Tibial nerve (tissue), 4 donors: Measurements from ENCODE around the gene ST8SIA3.

Source experiments
- EP300 ChIP-seq, 2 donors: sonication (generic); formaldehyde crosslinking; IDR thresholded peaks; one replicate each; pipeline ENCODE4 v1.6.1; 2017; ENCODE audit warnings: antibody characterized with exemption in 2 of 2, mild to moderate bottlenecking in 1 of 2
- TF ChIP-seq, protein P1 (sequence below), 5 experiments: fragments of 200-600 bp in 3 of 5; fragments of 450-650 bp in 2 of 5; sonication (generic) in 3 of 5; IDR thresholded peaks; one replicate each; pipeline ENCODE4 v1.5.1; 2016 to 2019; ENCODE audit warnings: antibody characterized with exemption in 5 of 5, mild to moderate bottlenecking in 3 of 5, moderate library complexity in 2 of 5

DNA sequence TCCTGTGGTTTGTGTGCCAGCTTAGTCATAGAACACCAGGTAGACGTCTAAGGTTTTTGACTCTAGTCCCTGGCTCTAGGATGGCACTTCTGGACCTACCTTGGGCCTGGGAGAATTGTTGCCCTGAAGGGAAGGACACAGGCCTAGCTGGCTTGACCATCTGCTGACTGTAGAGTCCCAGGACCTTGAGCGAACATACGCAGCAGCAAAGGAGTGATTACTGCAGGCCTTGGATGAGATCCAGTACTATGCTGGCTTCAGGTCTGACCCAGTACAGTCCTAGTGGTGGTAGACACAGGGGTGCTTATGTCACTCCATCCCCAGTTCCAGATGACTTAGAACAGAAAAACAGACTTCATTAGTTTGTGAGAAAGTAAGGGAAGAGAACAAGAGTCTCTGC lies 37.7 kb downstream of the ST8SIA3 start:
- TF ChIP-seq EP300 (IDR thresholded peaks at IDR 0.05) = no peak
- TF ChIP-seq, protein P1, sequence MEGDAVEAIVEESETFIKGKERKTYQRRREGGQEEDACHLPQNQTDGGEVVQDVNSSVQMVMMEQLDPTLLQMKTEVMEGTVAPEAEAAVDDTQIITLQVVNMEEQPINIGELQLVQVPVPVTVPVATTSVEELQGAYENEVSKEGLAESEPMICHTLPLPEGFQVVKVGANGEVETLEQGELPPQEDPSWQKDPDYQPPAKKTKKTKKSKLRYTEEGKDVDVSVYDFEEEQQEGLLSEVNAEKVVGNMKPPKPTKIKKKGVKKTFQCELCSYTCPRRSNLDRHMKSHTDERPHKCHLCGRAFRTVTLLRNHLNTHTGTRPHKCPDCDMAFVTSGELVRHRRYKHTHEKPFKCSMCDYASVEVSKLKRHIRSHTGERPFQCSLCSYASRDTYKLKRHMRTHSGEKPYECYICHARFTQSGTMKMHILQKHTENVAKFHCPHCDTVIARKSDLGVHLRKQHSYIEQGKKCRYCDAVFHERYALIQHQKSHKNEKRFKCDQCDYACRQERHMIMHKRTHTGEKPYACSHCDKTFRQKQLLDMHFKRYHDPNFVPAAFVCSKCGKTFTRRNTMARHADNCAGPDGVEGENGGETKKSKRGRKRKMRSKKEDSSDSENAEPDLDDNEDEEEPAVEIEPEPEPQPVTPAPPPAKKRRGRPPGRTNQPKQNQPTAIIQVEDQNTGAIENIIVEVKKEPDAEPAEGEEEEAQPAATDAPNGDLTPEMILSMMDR (IDR thresholded peaks at IDR 0.05) = no peak
